Natural killer cell treated with Interleukin-12 subunit alpha and Interleukin-12 subunit beta and Interleukin-15 and Interleukin-18, amount 100 ng/mL, for 72 hours (primary cell): ENCODE data around the gene NOS1AP. TPM values are rescaled to one million over a fixed set of nuclear protein-coding genes. Genes with fewer than 3 reads are reported as not detected.
"Not testable (repeated sequence)": the region's sequence is repeated elsewhere in the genome, so short reads cannot be mapped to it uniquely, and the experiment has no call there.

Experiments used
- ATAC-seq, 2 donors: fragments of 150-1000 bp; cut with Tn5 transposase in 1 of 2; sonication (Bioruptor Pico), chemical (Tn5 transposase) in 1 of 2; 2 replicates each; pipeline ENCODE4 v1.10.0; 2021
- DNase-seq: peaks from one replicate; pipeline ENCODE4 v3.0.0; 2022; ENCODE audit warnings: low spot score
- H3K27ac Mint-ChIP-seq, 2 donors: 1 replicate in 1 of 2; 2 replicates in 1 of 2; pipeline ENCODE4 v1.8.0; 2022; ENCODE audit warnings: mixed read lengths in 2 of 2, mild to moderate bottlenecking in 1 of 2, moderate library complexity in 1 of 2
- H3K27me3 Mint-ChIP-seq, 2 donors: 1 replicate in 1 of 2; 2 replicates in 1 of 2; pipeline ENCODE4 v1.8.0; 2022; ENCODE audit warnings: mixed read lengths in 2 of 2
- H3K36me3 Mint-ChIP-seq: one replicate; pipeline ENCODE4 v1.8.0; 2022; ENCODE audit warnings: mixed read lengths
- H3K4me1 Mint-ChIP-seq, 2 donors: 1 replicate in 1 of 2; 2 replicates in 1 of 2; pipeline ENCODE4 v1.8.0; 2022; ENCODE audit warnings: low read depth in 2 of 2, mixed read lengths in 2 of 2, mild to moderate bottlenecking in 1 of 2
- H3K4me3 Mint-ChIP-seq: one replicate; pipeline ENCODE4 v1.8.0; 2022; ENCODE audit warnings: mixed read lengths
- H3K9me3 Mint-ChIP-seq: 2 replicates; pipeline ENCODE4 v1.8.0; 2022; ENCODE audit warnings: mixed read lengths
- total RNA-seq, 2 donors: library from RNA; stranded (reverse); gene quantifications; one replicate each; pipeline ENCODE4 v1.2.3, GENCODE V29; 2022

The NOS1AP gene
- total RNA-seq, 2 donors from 2014 or later = 0.12 TPM; not detected in 1

DNA sequence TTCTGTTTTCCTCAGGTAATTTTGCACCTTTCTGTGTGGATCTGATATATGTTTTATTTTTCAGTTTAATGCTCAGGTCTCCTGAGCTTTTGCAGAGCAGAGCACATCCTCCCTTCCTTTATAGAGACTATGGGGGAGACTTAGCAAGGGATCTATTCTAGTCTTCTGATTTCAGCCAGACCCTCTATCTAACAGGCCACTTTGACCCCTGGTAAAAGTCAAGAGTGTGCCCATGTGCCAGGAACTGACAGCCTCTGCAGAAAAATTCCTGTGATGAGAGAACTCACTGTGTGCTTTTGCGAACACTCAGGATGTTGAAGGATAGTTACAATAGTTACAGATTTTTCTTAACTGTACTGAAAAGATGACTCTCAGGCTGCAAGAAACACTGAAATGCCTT lies 123.3 kb downstream of the NOS1AP start:
- DNase-seq (no peak), ATAC-seq (no peak)
- Mint-ChIP-seq H3K27ac (no peak overlapping the region), H3K36me3 (no peaks in the 10 kb centered on the region), H3K4me1 (no peaks in the 10 kb centered on the region), H3K27me3 (peaks cover 11 to 13% of the 10 kb centered on the region in 2 donors), H3K9me3 (no peaks in the 10 kb centered on the region), H3K4me3 (no peak overlapping the region)

DNA sequence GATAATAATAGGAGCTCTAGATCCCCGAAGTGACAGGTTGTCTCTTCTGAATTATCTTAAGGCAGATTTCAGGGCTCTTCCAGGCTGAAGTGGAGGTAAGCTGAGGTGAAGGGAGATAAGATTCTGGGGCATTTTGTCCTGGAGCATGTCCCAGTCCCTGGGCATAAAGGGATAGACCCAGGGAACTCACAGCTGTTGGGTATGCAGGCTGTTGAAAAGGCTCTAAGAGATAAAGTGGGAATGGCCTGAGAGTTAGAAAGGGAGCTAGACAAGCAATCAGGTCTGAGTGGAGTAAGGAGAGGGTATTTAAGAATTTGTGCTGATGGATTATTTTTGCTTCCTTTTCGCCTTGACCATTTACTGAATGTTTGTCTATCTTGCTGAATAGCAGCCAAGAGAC lies 123.7 kb downstream of the NOS1AP start:
- no peak for ATAC-seq
- Mint-ChIP-seq H3K27ac (no peak overlapping the region), H3K27me3 (peaks cover 11 to 13% of the 10 kb centered on the region in 2 donors)

DNA sequence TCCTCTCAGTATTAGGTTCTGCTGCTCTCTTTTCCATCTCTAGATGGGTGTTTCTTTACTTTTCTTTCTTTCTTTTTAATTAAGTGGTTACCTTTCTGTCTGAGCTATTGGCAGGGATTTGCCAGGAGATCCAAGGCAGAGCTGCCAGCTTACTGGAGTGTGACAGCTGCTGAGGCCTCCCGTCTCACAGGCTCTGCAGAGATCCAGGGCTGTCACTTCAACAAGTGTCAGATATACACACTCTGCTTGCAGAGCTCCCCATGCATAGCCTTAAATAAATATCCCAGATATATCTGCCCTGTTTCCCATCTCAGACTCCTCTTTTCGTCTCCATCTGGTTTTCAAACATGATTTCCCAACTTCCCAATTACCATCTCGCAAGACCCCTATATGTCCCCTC lies 124.3 kb downstream of the NOS1AP start:
- Mint-ChIP-seq H3K4me3 (no peak overlapping the region), H3K27ac (no peak overlapping the region), H3K27me3 (peaks cover 11 to 13% of the 10 kb centered on the region in 2 donors), H3K4me1 (no peaks in the 10 kb centered on the region), H3K9me3 (no peaks in the 10 kb centered on the region), H3K36me3 (no peaks in the 10 kb centered on the region)
- DNase-seq (no peak), ATAC-seq (no peak)

More for the DNA sequence above, 123.7 kb downstream of the NOS1AP start:
- Mint-ChIP-seq H3K9me3 (no peaks in the 10 kb centered on the region), H3K4me3 (no peak overlapping the region), H3K36me3 (no peaks in the 10 kb centered on the region), H3K4me1 (no peaks in the 10 kb centered on the region)
- DNase-seq = no peak

DNA sequence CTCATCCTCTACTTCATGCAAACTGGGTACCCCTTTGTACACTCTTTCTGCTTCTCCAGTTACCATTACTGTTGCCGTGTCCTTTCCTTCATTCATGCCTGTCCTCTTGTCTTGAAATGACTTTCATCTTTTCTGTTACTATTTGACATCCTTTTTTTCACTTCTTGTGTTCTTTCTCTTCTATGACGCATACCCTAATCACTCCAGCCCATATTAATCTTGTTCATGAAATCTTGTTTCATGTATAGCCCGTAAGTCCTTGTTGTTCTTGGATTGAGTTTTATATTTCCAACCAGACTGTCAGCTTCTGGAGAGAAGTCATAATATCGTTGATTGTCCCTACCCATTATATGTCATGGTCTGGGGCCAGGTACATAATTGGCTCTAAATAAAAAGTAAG lies 126.1 kb downstream of the NOS1AP start:
- no peaks in the 10 kb centered on the region for H3K9me3 Mint-ChIP-seq
- no peak for ATAC-seq
- no peak overlapping the region for H3K27ac Mint-ChIP-seq
- H3K36me3 Mint-ChIP-seq = no peaks in the 10 kb centered on the region
- no peak for DNase-seq
- no peaks in the 10 kb centered on the region for H3K4me1 Mint-ChIP-seq
- peaks cover 13 to 15% of the 10 kb centered on the region in 2 donors for H3K27me3 Mint-ChIP-seq
- no peak overlapping the region for H3K4me3 Mint-ChIP-seq

DNA sequence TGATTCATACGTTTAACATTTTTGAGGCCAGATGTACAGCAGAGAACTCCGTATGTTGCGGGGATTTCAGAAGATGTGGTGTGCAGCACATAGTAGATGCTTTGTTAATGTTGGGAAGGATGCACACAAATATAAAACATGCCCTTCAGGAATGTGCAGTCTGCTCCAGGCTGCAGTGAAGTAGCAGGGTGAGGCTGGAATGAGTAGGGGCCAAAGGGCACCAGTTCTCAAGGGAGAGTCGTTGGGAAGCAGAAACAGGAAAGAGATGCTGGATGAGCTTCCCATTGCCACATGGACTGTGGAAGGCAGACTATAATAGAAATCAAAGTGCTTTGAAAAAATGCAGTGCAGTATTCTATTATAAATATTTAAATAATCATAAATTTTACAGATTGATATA lies 126.9 kb downstream of the NOS1AP start:
- Mint-ChIP-seq H3K4me3 (no peak overlapping the region), H3K27ac (no peak overlapping the region), H3K4me1 (no peaks in the 10 kb centered on the region), H3K9me3 (no peaks in the 10 kb centered on the region), H3K27me3 (peaks cover 15 to 21% of the 10 kb centered on the region in 2 donors), H3K36me3 (no peaks in the 10 kb centered on the region)
- ATAC-seq (no peak), DNase-seq (no peak)

DNA sequence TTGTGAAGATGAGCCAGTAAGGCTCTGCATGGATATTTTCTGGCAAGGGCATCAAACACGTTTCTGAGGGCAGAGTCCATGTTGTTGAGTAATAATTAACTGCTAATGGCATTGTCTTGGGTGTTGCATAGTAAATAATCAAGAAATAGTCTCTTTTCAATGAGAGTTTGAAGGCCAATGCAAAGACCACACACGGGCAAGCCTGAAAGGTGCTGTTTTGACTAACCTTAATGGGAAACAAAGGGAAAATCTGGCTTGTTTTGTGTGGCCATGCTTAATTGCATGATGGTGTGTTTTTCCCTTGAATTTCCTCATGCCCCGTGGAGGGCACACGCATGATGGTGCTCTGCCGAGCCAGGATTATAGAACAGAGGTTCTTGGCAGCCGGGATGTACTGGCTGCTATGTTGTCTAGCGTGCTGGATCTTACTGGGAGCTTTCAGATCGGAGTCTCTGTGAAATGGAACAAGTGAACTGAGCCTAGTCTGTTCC lies 127.6 kb downstream of the NOS1AP start:
- Mint-ChIP-seq H3K27me3 (peaks cover 21 to 27% of the 10 kb centered on the region in 2 donors), H3K27ac (no peak overlapping the region), H3K36me3 (no peaks in the 10 kb centered on the region), H3K4me3 (no peak overlapping the region), H3K4me1 (no peaks in the 10 kb centered on the region), H3K9me3 (no peaks in the 10 kb centered on the region)
- DNase-seq = no peak
- ATAC-seq = no peak

DNA sequence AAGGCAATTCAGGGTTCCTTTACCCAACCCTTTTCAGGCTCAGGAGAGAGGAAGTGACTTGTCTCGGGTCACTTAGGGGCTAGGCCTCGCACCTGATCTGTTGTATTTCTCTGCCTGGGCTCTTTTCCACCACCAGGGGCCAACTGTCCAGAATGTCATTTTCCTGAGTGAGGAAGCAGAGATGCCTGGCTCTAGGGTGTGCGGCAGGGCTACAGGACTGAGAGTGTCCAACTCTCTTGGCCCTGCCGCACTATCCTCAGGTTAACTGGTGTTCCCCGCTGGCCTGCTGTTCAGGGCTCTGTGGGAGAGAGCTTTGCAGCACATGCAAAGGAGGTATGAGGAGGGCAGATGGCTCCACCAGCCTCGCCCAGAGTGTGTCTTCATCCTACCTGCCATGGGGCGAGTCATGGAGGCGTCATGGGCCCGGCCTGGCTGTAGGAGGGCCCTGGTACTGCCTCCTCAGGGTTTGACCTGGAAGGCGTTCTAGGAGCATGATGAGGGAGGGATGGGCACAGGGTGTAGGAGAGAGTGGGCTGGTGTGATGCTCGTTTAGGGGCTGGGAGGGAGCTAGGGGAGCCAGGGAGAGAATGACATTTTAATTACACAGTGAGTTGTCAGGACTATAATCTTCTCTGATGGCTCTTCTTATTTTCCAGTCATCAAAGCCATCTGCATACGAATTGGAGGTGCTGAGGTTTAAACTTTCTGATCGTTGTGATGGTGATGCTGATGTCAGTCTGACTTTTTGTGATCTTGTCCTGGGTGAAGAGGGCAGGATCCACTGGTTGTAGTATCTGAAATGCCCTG lies 128.3 kb downstream of the NOS1AP start:
- no peak overlapping the region for H3K27ac Mint-ChIP-seq
- ATAC-seq = peak in 1 of 2 donors; percentile 25
- H3K27me3 Mint-ChIP-seq = peaks cover 23 to 29% of the 10 kb centered on the region in 2 donors

DNA sequence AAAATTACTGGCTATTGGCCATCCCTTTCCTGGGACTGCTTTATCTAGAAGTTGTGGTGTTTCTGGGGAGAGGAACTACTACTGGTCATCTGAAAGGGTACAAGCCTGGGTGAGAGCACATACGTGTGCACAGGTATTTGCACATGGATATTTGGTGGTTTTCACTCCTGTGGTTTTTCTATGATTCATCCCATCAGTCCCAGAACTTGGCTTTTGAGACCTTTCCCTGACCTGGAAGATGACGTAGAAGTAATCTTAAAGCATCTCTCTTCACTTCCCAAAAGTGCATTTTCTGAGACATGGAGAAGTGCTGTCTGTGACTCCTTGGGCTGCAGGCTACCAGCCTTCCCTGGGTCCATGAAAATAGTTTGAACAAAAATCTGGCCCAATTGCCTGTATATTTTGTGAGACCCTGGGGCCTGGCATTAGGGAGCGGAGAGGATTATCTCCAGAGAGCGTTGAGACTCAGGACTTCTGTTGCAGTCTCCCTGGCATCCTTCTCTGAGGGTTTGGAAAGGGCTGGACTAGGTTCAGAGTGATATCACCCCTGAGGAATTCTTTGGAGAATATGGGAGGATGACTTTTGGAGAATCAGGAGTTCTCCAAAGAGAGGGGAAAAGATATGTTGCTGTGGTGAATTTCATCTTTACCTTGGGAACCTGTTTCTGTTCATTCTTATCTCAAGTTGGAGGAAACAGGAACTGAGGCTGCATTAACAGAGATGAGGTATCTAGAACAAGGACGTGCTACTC lies 130.8 kb downstream of the NOS1AP start:
- H3K4me3 Mint-ChIP-seq = no peak overlapping the region
- DNase-seq (no peak), ATAC-seq (no peak)
- H3K27me3 Mint-ChIP-seq = peaks cover 32 to 50% of the 10 kb centered on the region in 2 donors
- H3K4me1 Mint-ChIP-seq = no peaks in the 10 kb centered on the region
- no peaks in the 10 kb centered on the region for H3K9me3 Mint-ChIP-seq
- H3K27ac Mint-ChIP-seq = no peak overlapping the region
- no peaks in the 10 kb centered on the region for H3K36me3 Mint-ChIP-seq

More for the DNA sequence above, 128.3 kb downstream of the NOS1AP start:
- no peaks in the 10 kb centered on the region for H3K4me1 Mint-ChIP-seq
- no peak for DNase-seq
- no peak overlapping the region for H3K4me3 Mint-ChIP-seq
- H3K9me3 Mint-ChIP-seq = no peaks in the 10 kb centered on the region
- no peaks in the 10 kb centered on the region for H3K36me3 Mint-ChIP-seq

DNA sequence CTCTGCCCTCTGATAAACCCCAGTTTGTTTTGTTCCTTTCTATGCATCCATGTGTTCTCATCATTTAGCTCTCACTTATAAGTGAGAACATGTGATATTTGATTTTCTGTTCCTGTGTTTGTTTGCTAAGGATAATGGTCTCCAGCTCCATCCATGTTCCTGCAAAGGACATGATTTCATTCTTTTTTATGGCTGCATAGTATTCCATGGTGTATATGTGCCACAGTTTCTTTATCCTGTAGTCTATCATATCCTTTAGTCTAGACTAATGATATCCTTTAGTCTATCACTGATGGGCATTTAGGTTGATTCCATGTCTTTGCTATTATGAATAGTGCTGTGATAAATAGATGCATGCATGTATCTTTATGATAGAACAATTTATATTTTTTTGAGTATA lies 131.6 kb downstream of the NOS1AP start:
- H3K36me3 Mint-ChIP-seq, H3K9me3 Mint-ChIP-seq, H3K27ac Mint-ChIP-seq, ATAC-seq, DNase-seq, H3K4me1 Mint-ChIP-seq, H3K4me3 Mint-ChIP-seq: not testable (repeated sequence)
- peaks cover 31 to 46% of the 10 kb centered on the region in 2 donors for H3K27me3 Mint-ChIP-seq

DNA sequence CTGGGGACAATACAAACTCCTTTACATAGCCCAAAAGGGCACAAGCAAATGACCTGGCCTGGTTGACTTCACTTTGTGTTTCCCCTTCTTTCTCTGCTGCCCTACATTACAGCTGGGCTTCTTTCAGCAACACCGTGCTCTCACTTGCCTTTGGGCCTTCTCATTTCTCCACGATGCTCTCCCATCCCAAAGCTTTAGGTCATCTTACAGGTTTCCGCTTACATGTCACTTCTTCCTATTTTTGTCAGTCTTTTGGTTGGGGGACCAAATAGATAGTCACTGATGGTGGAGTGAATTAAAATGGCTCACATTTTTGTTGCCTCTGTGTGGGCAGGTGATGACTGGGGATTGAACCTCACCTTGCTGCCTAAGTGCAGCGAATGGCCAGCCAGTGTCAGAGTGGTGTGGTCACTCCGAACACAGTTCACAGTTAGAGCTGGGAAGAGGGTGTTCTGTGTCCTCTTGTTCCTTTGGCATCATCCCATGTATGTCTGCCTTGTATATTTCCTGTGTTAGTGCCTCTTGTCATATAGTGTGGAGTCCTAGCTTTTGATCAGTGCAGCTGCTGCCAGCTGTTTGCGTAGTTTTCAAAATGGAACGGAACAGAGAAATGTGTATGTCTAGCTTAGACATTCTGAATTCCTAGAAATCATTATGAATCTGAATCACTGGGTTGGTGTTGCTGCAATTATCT lies 134.8 kb downstream of the NOS1AP start:
- DNase-seq (no peak), ATAC-seq (no peak)
- no peaks in the 10 kb centered on the region for H3K36me3 Mint-ChIP-seq
- no peak overlapping the region for H3K4me3 Mint-ChIP-seq
- no peak overlapping the region for H3K27ac Mint-ChIP-seq
- no peaks in the 10 kb centered on the region for H3K9me3 Mint-ChIP-seq
- H3K27me3 Mint-ChIP-seq = peaks cover 31 to 48% of the 10 kb centered on the region in 2 donors
- no peaks in the 10 kb centered on the region for H3K4me1 Mint-ChIP-seq

DNA sequence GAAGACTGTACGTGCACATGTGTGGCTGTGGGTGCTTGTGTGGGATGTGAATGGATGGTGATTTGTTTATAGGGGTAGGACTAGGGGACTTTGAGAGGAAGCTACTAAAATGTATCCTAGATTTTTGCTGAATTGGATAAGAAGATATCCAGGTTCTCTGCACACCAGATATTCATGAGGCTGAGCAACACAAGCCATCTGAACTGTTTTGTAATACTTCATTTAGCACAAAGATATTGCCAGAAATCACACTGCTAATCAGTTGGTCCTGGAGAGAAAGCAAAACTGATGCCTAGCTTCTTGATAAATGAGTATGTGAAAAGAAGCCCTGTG lies 135.3 kb downstream of the NOS1AP start:
- no peaks in the 10 kb centered on the region for H3K4me1 Mint-ChIP-seq
- DNase-seq = no peak
- no peak overlapping the region for H3K27ac Mint-ChIP-seq
- peaks cover 29 to 48% of the 10 kb centered on the region in 2 donors for H3K27me3 Mint-ChIP-seq
- no peaks in the 10 kb centered on the region for H3K36me3 Mint-ChIP-seq
- ATAC-seq = no peak
- H3K4me3 Mint-ChIP-seq = no peak overlapping the region
- no peaks in the 10 kb centered on the region for H3K9me3 Mint-ChIP-seq

DNA sequence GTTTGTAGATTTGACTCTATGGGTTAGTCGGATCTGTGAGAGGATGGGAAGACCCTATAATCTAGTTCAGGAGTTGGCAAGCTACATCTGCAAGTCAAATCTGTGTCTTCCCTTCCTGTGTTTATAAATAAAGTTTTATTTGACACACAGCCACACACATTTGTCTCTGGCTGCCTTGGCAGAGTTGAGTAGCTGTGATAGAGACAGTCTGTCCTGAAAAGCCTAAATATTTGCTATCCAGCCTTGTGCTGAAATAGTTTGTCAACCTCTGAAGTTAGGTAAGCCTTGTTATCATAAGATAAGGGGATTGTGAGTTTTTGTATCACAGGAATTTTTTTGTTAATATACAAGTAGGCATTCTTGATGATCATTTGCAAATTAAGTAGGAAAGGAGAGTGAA lies 136.8 kb downstream of the NOS1AP start:
- Mint-ChIP-seq H3K9me3 (no peaks in the 10 kb centered on the region), H3K4me1 (no peaks in the 10 kb centered on the region), H3K27ac (no peak overlapping the region), H3K27me3 (peaks cover 27 to 41% of the 10 kb centered on the region in 2 donors), H3K4me3 (no peak overlapping the region), H3K36me3 (no peaks in the 10 kb centered on the region)
- DNase-seq (no peak), ATAC-seq (no peak)

DNA sequence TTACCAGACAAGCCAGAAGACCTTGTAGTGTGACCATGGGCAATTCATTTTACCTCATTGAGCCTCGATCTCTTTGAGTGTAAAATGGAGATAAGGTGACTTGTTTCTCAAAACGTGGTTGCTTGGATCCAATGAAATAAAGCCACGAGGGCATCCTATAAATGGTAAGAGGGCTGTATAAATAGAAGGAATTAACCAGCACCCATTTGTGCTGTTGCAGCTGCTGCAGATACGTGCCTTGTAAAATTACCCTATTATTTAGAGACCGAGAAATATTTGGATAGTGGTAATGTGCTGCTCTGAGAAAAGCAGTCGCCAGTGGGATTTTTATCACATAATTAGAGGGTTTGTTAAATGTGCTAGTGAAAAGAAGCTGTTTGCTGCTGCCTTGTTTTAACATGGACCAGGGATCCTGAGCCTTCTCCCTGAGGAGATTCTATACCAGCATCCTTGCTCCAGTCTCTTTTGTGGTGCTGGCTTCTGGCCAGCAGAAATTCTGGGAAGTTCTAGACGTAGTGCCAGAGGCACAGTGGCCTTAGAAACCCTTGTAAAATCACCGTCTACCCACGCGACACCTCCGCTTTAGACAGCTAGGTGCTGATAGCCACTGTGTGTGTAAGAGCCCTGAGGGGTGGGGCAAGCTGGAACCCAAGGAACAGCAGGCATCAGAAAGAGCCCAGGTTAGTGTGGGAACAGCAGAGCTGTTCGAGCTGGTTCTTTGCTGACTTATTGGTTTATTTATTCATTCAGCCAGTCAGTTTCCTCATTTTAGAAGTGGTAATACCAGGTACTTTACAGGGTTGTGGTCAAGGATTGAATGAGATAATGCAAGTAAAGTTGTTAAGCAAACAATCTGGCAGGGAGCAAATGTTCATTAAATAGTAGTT lies 137.5 kb downstream of the NOS1AP start:
- peaks cover 26 to 42% of the 10 kb centered on the region in 2 donors for H3K27me3 Mint-ChIP-seq
- H3K4me3 Mint-ChIP-seq = no peak overlapping the region

More for the DNA sequence above, 137.5 kb downstream of the NOS1AP start:
- Mint-ChIP-seq H3K4me1 (no peaks in the 10 kb centered on the region), H3K27ac (no peak overlapping the region), H3K36me3 (no peaks in the 10 kb centered on the region), H3K9me3 (no peaks in the 10 kb centered on the region)
- ATAC-seq (no peak), DNase-seq (no peak)
